ENCODE data around the gene HTD2. TPM values are rescaled to one million over a fixed set of nuclear protein-coding genes. Genes with fewer than 3 reads are reported as not detected.
A peak's percentile ranks its signal among the peaks of the same experiment; 100 is the strongest.

The HTD2 gene
- total and polyA plus RNA-seq, 9 of the 15 experiments (the other 6 are each of a cell fraction or from before 2014, with no cell fraction given) = 1.8 to 22.8 (median 9.6) TPM

GRCh38 chr3:58326267-58326900 lies 20.1 kb downstream of the HTD2 start:
- no peaks in the 10 kb centered on the region for H3K79me2 ChIP-seq (ENCODE audit: control insufficient read depth, insufficient read depth, low read length)
- no peak overlapping the region for H3K4me2 ChIP-seq (ENCODE audit: insufficient read depth, low read length)
- WGBS (ENCODE audit: insufficient coverage, low coverage, missing lambda C conversion rate) = 37% methylated on average over 6 of the region's 8 CpGs
- no TSS peak for BruUV-seq (replicated peaks)
- no peaks in the 10 kb centered on the region for H4K20me1 ChIP-seq (replicated peaks; ENCODE audit: control insufficient read depth, insufficient read depth, low read length)
- no peaks in the 10 kb centered on the region for H3K9me3 ChIP-seq (replicated peaks; ENCODE audit: control insufficient read depth, insufficient read depth, low read depth, low read length)
- FAIRE-seq (peak; percentile 65), DNase-seq (ENCODE audit: extremely low read depth in 1 of 4, low spot score in 3 of 4) (peak in 2 of 4 experiments; percentile 36 to 70), ATAC-seq (peak; percentile 73)
- no peak overlapping the region for H3K27ac ChIP-seq (ENCODE audit: extremely low read depth, low read depth, low read length)
- no peaks in the 10 kb centered on the region for H3K27me3 ChIP-seq (ENCODE audit: control insufficient read depth in 2 of 2, insufficient read depth in 2 of 2, low read length in 2 of 2)
- H3K36me3 ChIP-seq (ENCODE audit: control insufficient read depth, insufficient read depth, low read length) = peaks cover 2% of the 10 kb centered on the region; the same call in 1 of the 3 replicates
- POLR2A ChIA-PET = interaction anchor here (0.6 to 2.4 kb wide), 6 partner anchors 9 to 1126 kb away, joined by 3 to 9 read pairs (median 3); partner anchors contain the start of gene PDHB
- CTCF ChIA-PET (ENCODE audit: low intra/inter-chr PET ratio) = no interaction called here
- no peak overlapping the region for H3K9ac ChIP-seq (ENCODE audit: insufficient read depth in 1 of 2, low read depth in 2 of 2, low read length in 2 of 2)
- H2AFZ ChIP-seq (ENCODE audit: low read depth, low read length) = 0 out of 2 replicates have a peak overlapping the region, but pooled peaks have one; percentile 23
- in situ Hi-C loops (cut with MboI) (loop anchor here (5.0 kb wide), 1 partner anchor 86 kb away; no protein-coding TSS in a partner anchor), intact Hi-C loops (cut with micrococcal nuclease) (no loop called here)
- no peaks in the 10 kb centered on the region for H3K9me1 ChIP-seq (ENCODE audit: control insufficient read depth, insufficient read depth, low read length)
- peaks cover 9 to 20% of the 10 kb centered on the region in 2 experiments; a peak in 4 of 5 replicates for H3K4me1 ChIP-seq (replicated peaks in 1 of 2; ENCODE audit: control insufficient read depth in 2 of 2, insufficient read depth in 2 of 2, low read length in 2 of 2)
- H3K4me3 ChIP-seq = no peak overlapping the region
- TF ChIP-seq ARID3A (IDR thresholded peaks at IDR 0.05; ENCODE audit: borderline replicate concordance, low read depth, low read length) (no peak), TCF3 (CRISPR knock-in tag; IDR thresholded peaks at IDR 0.05) (peak; percentile 60), POLR2AphosphoS5 (IDR thresholded peaks at IDR 0.05; ENCODE audit: control insufficient read depth, insufficient read depth, low read depth, low read length) (peak; percentile 66; the same call in 1 of the 2 replicates), KDM1A (IDR thresholded peaks at IDR 0.05) (0 out of 4 replicates have a peak, but pooled peaks of 1 of the 2 experiments have one; percentile 14), ZNF121 (CRISPR knock-in tag; conservative IDR thresholded peaks at IDR 0.05) (peak; percentile 35; the same call in 1 of the 2 replicates), TAL1 (IDR thresholded peaks at IDR 0.05) (peak; percentile 49), CBFA2T2 (conservative IDR thresholded peaks at IDR 0.05) (peak; percentile 66), ARID1B (IDR thresholded peaks at IDR 0.05) (peak; percentile 50), CBFA2T3 (IDR thresholded peaks at IDR 0.05) (peak; percentile 78), NR2C1 (IDR thresholded peaks at IDR 0.05) (peak; percentile 36; the same call in 1 of the 2 replicates), NR2C1 (tag; IDR thresholded peaks at IDR 0.05) (peak; percentile 39; the same call in 1 of the 2 replicates)
- TF ChIP-seq, protein P1, sequence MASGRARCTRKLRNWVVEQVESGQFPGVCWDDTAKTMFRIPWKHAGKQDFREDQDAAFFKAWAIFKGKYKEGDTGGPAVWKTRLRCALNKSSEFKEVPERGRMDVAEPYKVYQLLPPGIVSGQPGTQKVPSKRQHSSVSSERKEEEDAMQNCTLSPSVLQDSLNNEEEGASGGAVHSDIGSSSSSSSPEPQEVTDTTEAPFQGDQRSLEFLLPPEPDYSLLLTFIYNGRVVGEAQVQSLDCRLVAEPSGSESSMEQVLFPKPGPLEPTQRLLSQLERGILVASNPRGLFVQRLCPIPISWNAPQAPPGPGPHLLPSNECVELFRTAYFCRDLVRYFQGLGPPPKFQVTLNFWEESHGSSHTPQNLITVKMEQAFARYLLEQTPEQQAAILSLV (tag; IDR thresholded peaks at IDR 0.05) = no peak
- TF ChIP-seq, protein P2, sequence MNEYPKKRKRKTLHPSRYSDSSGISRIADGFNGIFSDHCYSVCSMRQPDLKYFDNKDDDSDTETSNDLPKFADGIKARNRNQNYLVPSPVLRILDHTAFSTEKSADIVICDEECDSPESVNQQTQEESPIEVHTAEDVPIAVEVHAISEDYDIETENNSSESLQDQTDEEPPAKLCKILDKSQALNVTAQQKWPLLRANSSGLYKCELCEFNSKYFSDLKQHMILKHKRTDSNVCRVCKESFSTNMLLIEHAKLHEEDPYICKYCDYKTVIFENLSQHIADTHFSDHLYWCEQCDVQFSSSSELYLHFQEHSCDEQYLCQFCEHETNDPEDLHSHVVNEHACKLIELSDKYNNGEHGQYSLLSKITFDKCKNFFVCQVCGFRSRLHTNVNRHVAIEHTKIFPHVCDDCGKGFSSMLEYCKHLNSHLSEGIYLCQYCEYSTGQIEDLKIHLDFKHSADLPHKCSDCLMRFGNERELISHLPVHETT (CRISPR knock-in tag; conservative IDR thresholded peaks at IDR 0.05 in 1 of 2, IDR thresholded peaks at IDR 0.05 in 1 of 2) = no peak
- TF ChIP-seq, protein P3, sequence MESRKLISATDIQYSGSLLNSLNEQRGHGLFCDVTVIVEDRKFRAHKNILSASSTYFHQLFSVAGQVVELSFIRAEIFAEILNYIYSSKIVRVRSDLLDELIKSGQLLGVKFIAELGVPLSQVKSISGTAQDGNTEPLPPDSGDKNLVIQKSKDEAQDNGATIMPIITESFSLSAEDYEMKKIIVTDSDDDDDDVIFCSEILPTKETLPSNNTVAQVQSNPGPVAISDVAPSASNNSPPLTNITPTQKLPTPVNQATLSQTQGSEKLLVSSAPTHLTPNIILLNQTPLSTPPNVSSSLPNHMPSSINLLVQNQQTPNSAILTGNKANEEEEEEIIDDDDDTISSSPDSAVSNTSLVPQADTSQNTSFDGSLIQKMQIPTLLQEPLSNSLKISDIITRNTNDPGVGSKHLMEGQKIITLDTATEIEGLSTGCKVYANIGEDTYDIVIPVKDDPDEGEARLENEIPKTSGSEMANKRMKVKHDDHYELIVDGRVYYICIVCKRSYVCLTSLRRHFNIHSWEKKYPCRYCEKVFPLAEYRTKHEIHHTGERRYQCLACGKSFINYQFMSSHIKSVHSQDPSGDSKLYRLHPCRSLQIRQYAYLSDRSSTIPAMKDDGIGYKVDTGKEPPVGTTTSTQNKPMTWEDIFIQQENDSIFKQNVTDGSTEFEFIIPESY (CRISPR knock-in tag; IDR thresholded peaks at IDR 0.05) = peak; percentile 47

Data from K562 (cell line).